Activated T-cell treated with anti-CD3 and anti-CD28 coated beads, Interleukin-2, amount 50 U/mL, for 48 hours (primary cell): Measurements from ENCODE around the gene TBCK.
"Not testable (repeated sequence)": the region's sequence is repeated elsewhere in the genome, so short reads cannot be mapped to it uniquely, and the experiment has no call there.

Experiments
- DNase-seq, 2 experiments: peaks; one replicate each; pipeline ENCODE4 v3.0.0-alpha.2; 2020

TBCK gene

DNA sequence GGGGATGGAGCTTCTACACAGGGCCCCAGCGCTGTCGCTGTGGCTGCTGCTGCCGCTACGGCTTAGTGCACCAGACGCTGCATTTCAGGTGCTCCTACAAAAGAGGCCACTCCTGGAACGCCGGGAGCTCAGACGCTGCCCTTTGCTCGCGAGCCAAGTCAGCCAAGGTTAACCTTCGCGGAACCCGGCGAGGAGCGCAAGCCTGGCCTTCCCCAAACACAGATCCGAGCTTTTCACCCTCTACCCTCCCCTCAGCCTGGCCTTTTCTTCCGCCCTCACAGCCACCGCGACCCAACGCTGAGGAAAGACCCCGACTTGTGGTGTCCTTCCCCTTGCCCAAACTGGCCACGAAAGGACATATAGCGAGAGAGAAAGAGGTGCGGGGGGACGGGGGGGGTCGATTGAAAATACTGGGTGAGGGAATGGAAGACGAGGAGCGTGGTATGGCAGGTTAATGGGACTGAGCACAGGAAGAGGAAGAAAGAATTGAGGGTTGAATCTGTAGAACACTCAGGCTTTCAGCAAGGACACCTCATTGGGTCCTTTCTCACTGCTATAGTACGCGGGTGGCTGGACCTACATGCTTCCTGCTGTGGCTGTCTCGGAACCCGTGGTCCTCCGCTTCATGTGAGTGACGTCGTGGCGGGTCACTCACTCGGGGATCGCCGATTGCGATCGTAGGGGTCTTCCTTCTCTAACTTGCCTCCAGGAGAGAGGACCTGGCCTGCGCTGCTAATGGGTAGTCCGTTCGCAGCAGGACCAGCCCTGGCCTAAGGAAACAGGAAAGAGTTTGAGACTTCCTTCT is at the start of gene TBCK, which contains the start of gene AIMP1:
Gene TBCK (minus strand): TSS at position 242 of the 805 bp plus-strand sequence. CDS start 7,249 bp downstream, outside the sequence.
Gene AIMP1 (plus strand): TSS at position 583 of the 805 bp plus-strand sequence. CDS start 8,460 bp downstream, outside the sequence.
- DNase-seq: peak; percentile 90 to 91

DNA sequence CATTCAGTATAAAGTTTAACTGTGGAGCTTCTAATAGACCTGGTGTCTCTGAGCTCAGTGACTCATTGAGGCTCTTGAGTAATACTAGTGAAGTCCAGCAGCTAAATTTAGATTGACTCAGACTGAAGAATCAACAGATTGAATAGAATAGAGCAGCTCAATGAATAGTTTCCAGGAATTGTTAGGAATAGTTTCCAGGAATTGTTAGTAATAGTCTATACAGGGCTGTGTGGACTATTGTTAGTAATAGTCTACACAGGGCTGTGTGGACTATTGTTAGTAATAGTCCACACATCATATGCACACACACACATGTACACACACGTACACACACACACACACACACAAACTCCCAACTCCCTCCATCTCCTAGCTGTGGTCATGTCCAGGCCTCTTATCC is 49.6 kb upstream of the TBCK start:
- DNase-seq: no peak

DNA sequence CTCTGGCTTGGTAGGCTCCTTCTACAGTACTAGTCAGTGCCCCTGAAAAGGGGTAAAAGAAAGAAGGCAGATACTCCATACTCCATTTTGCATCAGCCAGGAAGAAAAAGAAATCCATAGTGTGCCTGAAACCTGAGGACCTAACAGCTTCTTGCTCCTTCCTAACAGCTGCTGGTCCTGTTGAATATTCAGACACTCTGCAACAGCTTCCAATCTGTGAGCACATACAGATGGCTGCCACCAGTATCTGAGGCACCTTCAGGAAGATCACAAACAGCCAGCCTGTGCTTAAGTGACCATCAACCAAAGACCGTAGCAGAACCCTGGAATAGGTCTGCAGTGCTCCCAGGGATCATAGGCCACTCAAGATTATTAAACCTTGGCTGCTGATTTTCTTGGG is 48.3 kb upstream of the TBCK start:
- DNase-seq: no peak

DNA sequence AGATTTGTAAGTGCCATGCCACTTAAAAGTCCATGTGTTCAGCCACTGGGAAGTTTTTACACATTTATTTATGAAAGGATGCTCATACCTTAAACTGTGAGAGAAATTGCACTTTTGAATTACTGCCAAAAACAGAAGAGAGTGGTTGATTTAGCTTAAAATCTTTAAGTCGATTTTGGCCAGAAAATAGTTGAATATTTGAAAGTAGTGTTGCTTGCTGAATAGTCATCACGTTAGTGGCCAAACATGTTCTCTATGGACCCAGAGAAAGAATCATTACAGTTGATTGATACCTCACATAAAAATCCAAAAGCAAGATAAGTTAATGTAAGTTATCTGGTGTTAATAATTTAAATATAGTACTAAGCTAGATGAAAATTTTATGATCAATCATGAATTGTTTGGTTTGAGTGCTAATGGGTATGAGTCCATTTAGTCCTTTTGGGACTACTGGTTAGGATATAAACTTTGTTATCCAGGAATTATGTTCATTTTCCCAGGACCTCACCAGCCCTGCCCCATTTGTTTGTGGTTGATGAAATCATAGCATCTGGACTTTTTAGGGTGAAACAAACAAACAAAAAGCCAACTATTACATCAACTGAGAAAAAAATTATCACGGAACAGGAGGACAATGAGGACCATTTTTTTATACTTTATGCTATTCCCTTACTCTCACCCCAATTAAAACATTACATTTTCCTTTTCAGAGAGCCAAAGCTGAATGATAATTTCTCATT is 46.2 kb upstream of the TBCK start:
- DNase-seq: no peak

DNA sequence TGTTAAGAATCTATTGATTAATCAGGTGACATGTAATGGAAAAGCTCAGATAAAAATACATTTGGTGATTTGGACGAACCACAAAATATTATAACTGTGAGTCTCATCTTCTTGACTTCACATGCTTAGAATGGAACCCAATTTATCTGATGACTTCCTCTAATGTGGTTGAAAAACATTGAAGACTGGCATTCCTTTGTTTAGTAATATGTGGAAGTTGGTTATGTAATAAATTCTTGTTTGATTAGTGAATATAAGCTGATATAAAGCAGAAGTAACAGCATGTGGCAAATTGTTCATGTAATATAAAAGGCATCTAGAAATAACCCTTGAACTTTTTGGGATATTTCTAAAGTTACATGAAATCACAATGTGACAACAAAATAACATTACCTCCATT is 42.9 kb upstream of the TBCK start:
- no peak for DNase-seq

DNA sequence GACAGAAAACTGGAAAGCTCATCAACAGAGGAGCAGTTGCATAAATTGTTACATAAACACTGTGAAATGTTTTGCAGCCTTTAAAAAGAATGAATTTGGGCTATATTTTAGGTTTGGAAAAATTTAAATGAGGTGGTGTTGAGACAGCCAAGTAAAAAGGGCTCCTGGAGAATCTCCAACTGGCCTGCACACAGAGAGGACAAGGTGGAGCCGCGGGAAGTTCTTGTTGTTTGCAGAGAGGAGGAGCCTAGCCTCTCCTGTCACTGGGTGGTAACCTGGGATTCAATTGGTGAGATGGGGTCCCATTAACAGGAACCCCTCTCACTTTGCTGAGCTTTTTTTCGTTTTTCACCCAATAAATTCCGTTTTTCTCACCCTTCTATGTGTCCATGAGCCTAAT is 39.2 kb upstream of the TBCK start:
- DNase-seq: no peak

DNA sequence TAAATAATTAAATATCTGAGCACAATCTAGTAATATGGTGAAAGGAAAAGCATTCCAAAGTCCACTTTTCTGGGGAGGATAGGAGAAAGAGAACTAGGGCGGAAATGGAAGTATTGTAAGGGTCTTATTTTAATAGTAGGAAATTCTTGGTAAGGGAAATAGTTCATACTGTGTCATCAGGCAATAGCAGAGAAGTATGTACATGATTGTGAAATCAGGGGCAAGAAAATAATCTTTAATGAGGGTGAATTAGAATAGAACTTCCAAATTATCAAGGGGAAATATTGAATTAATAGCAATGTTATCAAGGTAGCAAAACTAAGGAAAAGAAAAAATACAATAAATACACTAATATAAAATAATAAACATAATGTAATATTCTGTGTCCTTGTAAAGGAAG is 37.8 kb upstream of the TBCK start:
- DNase-seq: no peak

DNA sequence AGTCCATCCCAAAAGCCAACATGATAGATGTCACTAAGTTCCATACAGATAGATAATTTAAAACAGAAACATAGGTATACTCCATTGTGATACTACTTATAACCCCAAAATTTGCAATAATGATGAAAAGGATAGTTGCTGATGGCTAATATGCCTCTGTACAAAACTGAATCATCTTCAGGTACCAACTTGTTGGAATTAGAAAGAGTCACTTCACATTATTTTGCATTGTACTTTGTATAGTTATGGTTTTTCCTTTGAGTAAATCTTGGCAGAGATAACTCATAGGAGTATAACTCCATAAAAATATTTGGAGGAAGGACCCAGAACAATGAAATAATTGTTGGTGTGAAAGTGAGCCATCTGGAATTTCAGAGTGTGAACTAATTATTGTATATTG is 35.0 kb upstream of the TBCK start:
- no peak for DNase-seq

DNA sequence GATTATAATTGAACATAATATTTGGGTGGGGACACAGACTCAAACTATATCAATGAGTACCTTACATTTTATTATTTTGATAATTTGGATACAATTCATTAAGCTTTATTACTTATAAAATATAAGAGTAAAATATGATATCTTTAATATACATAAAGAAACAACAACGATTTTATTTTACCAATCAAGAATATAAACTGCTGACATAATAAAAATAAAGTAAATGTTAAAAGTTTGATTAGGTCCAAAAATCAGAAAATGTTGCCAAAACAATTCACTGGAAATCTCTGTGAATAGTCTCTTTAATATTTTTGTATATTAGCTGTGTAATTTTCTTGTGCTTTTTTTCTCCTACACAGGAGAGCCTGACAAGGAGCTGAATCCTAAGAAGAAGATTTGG is 31.2 kb upstream of the TBCK start:
- no peak for DNase-seq

DNA sequence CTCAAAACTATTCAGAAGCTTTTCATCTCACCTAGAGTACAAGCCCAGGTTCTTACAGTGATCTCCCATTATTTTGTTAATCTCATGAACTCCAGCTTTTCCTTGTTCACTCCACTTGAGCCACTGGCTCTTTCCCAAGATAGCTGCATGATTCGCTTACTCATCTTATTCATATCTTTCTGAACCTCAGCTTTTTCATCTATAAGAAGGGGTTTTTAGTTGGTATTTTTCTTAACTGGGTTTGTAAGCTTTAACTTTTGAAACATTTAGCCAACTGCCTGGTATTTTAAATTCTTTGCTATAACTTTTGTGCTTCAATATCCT is 28.6 kb upstream of the TBCK start:
- no peak for DNase-seq

DNA sequence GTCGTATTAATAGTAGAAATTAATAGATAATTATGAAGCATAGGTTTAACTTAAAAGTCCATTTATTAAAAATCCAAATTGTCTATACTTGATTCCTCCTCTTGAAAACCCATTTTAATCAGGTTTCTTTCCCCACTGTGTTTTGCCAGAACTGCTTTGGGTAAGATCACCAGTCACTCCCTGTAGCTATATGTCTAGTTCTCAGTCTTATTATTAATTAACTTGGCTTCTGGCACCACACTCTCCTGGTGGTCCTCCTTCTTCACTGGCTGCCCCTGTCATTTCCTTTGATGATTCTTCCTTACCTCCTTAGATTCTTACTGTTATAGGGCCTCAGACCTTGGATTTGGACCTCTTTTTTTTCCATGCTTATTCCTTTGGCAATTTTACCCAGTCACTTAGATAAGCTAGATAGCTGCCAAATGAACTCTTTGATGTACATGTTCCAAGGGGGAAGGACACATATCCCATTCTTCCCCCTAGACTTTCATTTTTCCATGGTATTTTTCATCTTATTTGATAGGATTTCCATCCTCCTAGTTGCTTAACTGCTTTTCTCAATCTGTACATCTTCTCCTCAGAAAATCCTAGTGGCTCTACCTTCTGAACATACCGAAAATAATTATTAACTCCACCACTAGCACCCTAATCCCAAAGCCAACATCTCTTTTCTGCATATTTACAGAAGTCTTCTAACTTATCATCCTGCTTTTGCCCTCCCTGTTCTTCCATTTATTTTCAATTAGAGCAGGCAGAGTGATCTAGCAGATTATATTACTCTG is 28.0 kb upstream of the TBCK start:
- DNase-seq: no peak

DNA sequence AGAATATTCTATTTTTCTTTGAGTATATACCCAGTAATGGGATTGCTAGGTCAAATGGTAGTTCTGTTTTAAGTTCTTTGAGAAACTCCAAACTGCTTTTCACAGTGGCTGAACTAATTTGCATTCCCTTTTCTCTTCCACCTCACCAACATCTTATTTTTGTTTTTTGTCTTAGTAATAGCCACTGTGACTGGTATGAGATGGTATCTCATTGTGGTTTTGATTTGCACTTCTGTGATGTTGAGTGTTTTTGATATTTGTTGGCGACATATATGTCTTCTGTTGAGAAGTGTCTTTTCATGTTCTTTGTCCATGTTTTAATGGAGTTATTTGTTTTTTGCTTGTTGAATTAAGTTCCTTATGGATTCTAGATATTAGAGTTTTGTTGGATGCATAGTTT is 24.8 kb upstream of the TBCK start:
- no peak for DNase-seq

DNA sequence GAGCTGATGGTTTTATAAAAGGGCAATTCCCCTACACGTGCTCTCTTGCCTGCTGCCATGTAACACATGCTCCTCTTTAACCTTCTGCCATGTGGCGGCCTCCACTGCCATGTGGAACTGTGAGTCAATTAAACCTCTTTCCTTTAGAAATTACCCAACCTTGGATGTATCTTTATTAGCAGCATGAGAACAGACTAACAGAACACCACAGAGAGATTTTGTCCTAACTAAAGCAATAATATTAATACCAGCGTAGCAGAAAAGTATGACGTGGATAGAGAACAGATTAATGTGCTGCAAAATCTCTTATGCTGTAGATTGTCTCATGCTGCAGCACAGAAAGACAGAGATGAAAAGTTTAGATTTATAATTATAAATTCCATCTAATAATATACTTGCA is 23.4 kb upstream of the TBCK start:
- no peak for DNase-seq

DNA sequence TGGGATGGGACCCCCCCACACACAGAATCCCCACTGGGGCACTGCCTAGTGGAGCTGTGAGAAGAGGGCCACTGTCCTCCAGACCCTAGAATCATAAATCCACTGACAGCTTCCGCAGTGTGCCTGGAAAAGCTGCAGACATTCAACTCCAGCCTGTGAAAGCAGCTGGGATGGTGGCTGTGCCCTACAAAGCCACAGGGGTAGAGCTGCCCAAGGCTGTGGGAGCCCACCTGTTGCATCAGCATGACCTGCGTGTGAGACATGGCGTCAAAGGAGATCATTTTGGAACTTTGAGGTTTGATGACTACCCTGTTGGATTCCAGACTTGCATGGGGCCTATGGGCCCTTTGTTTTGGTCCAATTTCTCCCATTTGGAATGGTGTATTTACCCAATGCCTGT is 22.7 kb upstream of the TBCK start:
- DNase-seq: no peak

DNA sequence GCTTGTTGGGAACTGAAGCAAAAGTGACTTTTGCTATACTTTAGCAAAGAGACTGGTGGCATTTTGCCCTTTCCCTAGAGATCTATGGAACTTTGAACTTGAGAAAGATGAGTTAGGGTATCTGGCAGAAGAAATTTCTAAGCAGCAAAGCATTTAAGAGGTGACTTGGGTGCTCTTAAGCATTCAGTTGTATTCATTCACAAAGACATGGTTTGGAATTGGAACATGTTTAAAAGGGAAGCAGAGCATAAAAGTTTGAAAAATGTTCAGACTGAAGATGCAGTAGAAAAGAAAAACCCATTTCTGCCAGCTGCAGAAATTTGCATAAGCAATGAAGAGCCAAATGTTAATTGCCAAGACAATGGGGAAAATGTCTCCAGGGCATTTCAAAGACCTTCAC is 21.9 kb upstream of the TBCK start:
- DNase-seq: no peak

DNA sequence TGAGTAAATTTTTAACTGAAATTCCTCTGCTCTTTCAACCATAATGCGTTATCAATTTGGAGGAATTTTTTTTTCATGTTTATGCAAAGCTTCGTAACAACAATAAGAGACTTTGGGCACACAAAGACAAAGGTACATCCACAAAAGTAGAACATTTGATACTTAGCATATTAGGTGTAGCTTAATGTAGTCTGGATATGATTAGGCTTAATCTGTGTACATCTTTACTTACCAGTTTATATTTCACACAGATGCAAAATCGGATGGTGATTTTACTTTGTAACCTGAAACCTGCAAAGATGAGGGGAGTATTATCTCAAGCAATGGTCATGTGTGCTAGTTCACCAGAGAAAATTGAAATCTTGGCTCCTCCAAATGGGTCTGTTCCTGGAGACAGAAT is 20.6 kb upstream of the TBCK start:
- DNase-seq: no peak

DNA sequence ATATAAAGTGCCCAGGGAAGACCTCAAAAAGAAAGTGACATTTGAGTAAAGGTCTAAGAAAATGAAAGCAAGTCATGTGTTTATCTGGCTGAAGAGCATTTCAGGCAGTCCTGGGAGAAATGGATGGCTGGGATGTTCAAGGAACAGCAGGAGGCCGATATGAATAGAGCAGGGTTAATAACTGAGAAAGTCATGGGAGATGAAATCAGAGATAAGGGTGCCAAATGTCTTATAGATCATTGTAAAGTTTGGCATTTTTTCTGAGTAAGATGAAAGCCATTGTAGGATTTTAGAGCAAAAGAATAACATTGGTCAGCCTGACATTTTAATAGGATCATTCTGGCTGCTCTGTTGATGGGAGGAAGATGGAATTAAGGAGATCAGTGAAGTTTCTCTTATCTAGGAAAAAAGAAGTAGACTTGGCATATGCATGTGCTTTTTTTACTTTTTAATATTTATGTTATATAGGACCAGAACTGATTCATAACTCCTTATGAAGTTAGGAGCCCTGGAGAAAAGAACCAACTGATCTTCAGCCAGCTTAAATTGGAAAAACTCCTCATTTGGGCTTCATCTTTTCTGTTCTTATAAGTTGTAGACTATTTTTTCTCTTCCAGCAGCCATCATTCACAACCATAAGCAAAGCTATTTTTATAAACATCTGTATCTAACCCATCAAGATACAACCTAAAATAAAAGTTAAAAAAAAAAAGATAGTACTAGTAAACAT is 18.9 kb upstream of the TBCK start:
- DNase-seq: no peak

DNA sequence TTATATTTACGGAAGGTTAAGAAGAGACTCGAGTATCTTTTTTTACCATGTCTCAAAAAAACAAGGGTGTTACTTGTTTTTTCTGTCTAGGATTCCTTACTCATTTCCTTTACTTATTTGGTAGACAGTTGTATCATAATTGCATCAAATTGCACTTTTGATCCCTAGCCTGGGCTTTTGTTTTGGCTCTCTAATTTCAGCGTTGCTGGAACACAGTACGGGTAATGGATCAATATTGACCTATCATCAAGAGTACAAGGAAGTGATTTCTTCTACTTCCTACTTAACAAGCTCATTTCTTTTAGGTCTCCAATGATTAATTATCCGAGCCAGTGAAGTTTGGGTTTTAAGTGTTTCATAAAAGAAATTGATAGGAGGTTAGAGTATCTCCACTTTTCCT is 17.2 kb upstream of the TBCK start:
- no peak for DNase-seq

DNA sequence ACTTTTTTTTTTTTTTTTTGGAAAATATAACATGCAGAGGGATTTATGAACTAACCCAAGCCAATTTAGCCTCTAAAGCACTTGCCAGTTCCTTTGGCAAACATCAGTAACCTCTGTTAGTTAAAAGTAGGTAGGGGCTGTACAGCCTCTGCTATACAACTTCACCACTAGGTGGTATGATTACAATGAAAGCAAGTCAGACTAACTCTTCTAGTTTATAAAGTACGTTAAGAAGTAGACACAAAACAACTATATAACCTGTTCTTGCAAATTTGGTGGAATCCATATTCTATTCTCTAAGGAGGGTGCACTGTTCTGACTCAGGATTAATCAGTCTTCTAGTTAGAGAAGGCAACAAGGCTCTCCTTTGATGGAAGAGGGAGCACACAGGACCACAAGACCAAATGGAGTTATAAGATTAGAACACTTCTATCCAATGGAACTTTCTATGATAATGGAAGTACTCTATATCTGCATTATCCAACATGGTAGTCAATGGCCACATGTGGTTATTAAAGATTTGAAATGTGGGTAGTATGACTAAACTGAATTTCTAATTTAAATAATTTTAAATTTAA is 13.1 kb upstream of the TBCK start:
- DNase-seq: no peak

DNA sequence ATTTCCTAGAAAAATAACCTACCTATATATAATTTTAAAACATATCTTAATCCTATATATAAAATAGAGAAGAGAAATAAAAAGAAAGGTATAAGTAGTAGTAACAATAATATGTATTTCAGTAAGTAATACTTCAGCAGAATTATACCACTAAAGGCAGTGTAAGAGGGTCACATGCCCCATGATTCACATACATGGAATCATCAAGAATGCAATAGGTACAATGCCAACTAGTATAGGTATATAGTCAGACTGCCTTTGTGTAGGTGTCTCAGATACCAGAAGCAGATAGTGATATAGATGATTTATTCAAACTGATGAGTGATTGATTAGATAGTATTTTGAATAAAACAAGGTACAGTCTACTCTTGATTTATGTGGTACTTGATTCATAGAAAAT is 9.8 kb upstream of the TBCK start:
- DNase-seq: no peak

DNA sequence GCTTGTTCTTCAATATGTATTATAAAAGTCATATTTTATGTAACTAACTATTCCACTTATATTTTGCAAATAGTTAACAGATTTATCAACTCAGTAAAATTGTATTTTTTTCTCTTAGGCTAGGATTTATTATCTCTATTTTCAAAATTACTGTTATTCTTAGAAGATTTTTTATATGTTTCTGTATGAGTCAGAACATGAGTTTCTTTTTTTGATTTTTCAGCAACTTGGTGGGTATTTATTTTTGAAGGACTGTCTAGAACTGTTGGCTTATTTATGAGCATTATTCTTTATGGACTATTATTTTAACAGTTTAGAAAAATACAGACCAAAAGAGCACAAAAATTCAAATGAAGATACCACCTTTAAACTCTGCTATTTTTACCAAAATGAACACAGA is 7.1 kb upstream of the TBCK start:
- DNase-seq: no peak

DNA sequence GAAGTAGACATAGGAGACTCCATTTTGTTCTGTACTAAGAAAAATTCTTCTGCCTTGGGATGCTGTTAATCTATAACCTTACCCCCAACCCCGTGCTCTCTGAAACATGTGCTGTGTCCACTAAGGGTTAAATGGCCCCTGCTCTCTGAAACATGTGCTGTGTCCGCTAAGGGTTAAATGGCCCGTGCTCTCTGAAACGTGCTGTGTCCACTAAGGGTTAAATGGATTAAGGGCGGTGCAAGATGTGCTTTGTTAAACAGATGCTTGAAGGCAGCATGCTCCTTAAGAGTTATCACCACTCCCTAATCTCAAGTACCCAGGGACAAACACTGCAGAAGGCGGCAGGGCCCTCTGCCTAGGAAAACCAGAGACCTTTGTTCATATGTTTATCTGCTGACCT is 5.8 kb upstream of the TBCK start:
- DNase-seq: not testable (repeated sequence)

DNA sequence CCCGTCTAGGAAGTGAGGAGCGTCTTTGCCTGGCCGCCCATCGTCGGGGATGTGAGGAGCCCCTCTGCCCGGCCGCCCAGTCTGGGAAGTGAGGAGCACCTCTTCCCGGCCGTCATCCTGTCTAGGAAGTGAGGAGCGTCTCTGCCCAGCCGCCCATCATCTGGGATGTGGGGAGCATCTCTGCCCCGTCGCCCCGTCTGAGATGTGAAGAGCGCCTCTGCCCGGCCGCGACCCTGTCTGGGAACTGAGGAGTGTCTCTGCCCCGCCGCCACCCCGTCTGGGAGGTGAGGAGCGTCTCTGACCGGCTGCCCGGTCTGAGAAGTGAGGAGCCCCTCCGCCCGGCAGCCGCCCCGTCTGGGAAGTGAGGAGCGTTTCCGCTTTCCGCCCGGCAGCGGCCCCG is 5.2 kb upstream of the TBCK start:
- DNase-seq: not testable (repeated sequence)
